ENCODE results near the gene CCRL2.
"Not testable (repeated sequence)": the region's sequence is repeated elsewhere in the genome, so short reads cannot be mapped to it uniquely, and the experiment has no call there.

CCRL2 gene

DNA sequence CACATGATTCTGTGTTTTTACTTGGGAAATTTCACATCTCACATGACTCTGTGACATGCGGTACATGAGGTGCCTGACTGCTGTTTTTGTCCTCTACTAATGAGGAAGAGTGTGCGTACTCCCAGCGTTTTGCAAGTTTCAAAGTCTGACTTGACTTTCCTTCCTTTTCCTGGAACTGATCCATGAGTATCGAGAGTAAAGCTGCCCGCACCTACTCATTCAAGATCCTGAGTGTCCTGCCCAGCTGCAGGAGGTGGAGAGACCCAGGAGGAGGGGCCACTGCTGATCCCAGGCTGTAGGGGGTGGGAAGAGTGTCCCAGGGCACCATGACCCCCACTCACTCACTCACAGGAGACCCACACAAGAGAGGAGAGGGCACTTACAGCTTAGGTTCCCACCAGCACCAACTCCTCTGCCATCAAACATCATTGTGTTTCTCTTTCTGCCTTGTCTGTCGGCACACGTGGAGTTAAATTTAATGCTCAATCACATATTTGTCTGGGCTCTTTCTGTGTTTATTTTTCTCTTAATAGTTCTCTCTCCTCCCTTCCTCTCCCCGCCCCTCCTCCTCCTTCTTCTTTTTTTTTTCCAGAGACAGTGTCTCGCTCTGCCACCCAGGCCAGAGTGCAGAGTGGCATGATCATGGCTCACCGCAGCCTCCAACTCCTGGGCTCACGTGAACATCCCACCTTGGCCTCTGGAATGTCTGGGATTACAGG is 1.6 kb upstream of the CCRL2 start:
- peak in 1 of 2 donors; percentile 56 for DNase-seq

DNA sequence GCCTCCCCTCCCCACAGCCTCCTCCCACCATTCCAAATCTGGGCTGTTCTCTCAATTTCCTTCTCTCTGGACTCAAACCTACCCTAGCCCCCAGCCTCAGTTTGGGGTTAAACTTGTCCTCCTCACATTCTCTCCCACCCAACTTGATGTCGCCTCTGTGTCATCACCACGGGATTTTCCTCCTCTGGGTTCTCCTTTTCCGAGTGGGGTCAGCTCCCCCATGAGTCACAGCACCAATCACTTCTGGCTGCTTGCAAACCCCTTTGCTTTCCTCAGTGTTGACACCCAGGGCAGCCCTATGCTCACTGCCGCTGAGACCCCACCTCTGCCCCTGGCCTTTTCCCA is 644 bp upstream of the CCRL2 start:
- peak in 1 of 2 donors; percentile 77 for DNase-seq

DNA sequence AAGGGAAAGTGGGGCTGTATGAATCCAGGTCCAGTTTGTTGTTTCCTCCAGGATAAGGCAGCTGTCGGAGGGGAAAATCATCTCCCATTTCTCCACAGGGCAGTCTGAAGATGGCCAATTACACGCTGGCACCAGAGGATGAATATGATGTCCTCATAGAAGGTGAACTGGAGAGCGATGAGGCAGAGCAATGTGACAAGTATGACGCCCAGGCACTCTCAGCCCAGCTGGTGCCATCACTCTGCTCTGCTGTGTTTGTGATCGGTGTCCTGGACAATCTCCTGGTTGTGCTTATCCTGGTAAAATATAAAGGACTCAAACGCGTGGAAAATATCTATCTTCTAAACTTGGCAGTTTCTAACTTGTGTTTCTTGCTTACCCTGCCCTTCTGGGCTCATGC is 911 bp downstream of the CCRL2 start:
- DNase-seq: no peak

DNA sequence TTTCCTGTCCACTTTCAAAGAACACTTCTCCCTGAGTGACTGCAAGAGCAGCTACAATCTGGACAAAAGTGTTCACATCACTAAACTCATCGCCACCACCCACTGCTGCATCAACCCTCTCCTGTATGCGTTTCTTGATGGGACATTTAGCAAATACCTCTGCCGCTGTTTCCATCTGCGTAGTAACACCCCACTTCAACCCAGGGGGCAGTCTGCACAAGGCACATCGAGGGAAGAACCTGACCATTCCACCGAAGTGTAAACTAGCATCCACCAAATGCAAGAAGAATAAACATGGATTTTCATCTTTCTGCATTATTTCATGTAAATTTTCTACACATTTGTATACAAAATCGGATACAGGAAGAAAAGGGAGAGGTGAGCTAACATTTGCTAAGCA is 1.8 kb downstream of the CCRL2 start:
- DNase-seq: no peak

DNA sequence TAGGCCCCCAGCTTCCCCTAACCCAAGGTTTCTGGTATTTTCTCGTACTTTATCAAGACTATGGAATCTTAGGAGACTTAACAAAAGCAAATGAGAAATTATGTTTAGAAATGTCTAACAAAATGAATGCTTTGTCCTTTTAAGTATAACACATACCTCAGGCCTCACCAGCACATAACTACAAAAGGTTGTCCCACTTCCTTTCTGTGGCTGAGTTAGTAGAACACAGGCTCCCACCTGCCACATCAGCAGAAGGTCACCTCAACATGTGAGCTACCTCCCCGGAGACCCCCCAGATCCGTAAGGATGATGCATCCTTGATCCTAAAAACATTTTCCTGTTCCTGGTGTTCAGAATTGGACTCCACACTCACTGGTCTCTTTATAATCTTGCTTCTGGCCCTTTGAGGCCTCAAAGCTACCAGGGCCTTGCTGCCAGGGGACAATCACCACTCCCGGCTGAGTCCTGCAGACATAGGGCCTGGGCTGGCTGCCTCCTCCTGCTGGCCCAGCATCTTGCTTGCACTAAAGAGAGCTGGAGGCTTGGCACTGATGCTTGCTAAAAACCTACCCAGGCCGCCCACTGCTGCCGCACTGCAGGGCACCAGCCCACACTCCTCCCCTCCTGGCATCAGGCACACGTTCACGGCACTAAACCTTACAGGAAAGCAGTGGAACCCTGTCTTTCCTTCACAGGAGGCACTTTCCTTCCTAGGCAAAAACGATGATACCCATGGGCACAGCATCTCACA is 2.9 kb downstream of the CCRL2 start:
- no peak for DNase-seq

DNA sequence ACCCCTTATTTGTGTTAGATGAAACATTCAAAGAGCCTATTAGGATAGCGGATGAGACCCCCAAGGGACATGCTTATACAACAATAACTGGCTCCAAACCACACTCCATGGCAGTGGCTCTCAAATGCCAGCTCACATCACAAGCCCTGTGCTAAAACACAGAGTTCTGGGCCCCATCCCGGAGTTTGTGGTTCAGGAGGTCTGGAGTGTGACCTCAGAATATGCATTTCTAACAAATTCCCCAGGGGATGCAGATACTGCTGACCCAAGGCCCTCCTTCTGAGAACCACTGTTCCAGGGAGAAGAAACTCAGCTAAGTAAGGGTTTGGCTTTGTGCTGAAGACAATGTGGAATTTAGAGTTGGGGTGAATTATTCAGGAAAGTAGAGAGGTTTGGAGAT is 3.6 kb downstream of the CCRL2 start:
- DNase-seq: no peak

DNA sequence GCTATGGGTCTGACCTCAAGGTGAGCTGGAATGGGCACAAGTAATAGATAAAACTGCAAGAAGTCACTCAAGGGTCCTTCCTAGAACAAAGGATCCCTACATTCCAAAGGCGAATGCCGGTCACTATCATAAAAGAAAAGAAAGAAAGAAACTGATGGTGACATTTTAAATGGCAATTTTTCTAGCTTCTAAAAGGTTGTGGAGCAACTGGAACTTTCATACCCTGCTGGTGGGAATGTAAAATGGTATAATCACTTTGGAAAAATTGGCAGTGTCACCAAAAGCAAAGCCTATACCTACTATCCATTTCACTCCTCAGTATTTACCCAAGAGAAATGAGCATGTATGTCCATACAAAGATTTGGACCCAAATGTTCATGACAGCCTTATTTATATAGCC is 4.2 kb downstream of the CCRL2 start:
- no peak for DNase-seq

DNA sequence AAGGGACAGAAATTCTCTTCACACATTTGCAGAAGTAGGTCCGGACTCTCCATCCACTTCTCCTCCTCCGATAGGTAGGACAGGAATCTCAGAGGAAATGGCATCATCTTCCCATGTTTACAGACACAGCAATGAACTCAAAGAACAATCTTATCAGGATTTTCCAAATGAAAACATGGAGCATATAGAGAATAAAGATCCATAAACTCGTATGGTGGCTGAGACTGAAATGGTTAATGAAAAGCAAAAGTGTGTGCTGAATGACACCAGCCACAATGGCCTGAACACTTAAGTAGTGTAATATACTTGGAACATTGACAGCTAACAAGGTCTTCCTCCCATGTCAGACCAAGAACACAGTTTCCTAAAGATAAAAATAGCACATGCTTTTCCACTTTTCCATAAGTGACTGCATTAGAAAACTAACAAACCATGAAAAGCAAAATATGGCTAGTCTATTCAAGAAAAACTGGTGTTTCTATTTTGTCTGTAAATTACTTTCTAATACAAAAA is 5.8 kb downstream of the CCRL2 start:
- DNase-seq: no peak

DNA sequence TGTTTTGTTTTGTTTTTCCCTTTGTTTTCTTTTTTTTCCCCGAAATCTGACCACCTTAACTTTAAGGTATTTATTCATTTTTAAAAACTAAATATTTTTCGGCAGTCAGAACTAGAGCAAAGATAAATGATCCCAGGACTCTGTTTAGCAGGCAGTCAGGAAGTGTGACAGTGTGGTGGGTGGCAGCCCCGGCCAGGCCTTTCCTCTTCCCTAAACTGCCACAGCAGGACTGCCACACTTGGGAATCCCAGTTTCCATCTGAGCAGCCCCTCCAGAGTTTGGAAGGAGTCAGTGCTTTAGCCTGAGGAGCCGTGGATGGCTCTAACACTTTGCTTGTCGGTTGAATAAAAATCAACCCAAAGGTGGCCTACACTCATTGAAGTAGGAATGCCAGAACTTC is 6.9 kb downstream of the CCRL2 start:
- no peak for DNase-seq

DNA sequence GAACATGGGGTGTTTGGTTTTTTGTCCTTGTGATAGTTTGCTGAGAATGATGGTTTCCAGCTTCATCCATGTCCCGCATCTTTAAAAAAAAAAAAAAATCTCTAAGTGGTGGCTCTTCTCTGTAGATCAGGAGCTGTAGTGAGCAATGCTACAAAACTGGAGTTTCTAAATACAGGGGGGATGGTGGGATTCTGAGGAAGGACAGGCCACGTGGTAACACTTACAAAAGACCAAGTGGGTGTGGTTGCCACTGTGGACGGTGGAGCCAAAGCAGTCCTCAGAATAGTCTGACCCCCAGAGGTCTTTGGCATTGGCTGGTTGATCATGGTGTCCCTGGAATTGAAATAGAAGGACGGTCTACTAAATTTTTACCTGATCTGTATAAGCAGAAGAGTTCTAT is 7.7 kb downstream of the CCRL2 start:
- no peak for DNase-seq

DNA sequence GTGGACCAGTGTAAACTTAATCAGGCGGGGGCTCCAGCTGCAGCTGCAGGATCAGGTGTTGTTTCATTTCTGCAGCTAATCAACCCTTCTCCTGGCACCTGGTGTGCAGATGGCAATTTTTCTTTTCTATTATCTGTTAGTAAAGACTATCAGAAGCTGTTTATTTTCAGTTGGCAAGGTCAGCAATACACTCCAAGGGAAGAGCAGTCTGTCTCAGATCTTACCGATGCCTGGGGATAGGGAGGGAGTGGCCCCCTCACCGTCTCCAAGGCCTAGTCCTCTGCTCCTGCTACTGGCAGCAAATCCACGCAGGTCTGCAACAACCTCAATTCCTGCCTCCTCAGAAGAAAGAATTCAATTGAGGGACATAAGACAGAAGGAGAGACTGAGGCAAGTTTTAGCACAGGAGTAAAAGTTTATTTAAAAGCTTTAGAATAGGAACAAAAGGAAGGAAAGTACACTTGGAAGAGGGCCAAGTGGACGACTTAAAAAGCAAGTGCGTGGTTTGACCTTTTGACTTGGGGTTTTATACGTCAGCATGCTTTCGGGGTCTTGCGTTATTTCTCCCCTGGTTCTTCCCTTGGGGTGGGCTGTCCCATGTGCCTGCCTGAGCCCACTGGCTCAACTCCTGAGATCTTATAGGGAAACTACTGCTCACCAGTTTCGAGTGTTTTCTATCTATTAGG is 9.2 kb downstream of the CCRL2 start:
- DNase-seq: no peak

DNA sequence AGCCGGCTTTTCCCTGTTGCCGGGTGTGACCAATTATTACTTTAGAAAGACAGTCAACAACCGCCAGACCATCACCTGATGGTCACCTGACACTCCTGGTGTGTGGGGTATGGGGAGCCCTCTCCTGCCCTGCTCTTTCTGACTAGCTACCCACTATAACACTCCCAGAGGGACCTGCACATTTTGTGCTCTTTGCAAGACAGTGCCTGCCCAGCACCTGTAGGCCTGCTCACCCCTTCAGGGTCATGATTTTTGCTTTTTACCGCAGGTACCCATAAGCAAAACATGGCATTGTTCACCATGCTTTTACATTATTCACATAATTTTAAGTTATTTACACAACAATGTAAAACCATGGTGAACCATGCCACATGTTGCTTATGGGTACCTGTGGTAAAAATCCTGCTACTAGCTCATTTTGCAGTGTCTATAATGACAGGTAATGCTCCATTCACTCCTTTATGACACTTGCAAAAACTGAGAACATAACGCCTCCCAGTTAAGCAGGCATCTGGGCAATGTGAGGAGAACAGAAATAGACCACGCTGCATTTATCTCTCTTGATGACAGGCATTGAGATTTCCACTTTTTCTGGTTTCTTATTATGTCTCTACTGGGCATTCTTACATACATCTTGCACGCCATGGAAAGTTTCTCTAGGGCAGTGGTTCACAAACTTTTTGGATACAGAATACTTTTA is 9.9 kb downstream of the CCRL2 start:
- no peak for DNase-seq

DNA sequence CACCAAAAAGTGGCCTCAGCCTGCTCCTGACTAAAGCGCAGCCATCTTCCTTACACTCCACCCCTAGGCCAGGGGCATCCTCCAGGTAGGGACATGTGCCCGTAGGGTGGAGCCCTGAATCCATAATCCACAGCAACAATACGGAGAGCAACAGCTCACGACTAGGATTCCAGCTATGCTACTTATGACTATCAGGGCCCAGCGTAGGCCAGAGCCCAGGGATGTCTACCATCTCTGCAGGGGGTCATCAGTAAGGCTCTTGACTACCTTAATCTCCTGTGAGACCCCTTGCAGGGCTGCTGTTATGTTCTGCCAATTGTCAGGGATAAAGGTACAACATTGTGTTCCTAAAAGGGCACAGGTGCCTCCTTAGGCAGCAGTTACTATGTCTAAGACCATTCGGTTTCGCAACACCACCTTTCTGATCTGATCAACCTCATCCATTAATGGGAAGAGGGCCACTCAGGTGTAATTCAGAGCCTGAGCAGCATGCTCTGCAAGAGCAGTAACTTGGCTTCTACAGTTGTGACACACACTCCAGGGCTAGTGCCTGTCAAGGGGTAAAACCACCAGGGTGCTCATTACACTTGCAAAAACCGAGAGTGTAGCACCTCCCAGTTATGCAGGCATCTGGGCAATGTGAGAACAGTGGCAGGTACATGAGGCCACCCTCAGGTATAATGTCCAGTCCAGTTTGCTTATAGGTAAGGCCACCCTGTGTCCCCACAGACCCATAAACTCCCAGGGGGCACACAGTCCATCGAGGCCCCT is 11.0 kb downstream of the CCRL2 start:
- no peak for DNase-seq

DNA sequence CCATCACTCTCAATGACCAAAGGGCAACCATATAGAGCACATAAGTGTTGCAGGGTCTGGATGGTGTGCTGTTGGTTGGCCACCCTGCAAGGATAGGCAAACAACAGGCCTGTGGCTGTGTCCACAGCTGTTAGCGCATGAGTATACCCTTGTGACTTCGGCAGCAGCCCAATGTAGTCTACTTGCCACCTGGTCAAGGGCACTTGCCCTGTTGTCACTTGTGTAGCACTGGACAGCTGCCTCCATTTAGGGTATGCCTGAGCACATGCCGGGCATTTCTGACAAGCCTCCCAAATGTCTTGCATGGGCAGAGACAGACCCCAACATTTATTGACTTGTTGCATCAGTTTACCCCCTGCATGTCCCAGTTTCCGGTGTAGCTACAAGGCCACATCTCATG is 12.8 kb downstream of the CCRL2 start:
- DNase-seq: no peak

DNA sequence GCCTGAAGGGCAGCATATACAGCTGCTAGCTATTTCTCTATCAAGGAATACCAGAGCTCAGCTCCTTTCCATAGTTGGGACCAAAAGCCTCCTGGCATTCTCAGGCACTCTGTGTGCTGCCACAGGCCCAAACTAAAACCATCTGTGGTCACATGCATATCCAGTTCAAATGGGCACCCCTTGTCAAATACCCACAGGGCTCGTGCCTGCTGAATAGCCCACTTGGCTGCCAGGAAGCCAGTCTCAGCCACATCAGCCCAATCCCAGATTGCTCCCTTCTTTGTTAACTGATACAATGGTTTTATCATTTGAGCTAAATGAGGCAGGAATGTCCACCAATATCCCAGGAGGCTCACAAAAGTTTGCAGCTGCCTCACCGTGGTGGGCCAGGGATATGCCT is 13.9 kb downstream of the CCRL2 start:
- no peak for DNase-seq

DNA sequence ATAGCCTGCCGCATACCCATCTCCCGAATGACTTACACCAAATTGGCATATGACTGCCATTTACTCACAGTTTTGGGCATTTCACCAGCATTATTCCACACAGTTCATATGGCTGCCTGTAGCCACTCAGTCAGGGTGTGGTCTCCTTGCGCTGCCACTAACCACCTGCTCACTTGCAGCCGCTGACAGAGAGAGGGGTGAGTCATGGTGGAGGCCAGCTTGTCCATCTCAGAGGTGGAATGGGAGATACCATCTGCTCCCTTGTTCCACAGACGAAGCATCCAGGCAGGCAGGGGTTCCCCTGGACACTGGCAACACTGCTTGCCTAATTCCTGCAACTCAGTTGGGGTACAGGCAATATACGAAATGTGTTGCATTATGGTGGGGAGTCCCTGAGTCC is 15.6 kb downstream of the CCRL2 start:
- no peak for DNase-seq

DNA sequence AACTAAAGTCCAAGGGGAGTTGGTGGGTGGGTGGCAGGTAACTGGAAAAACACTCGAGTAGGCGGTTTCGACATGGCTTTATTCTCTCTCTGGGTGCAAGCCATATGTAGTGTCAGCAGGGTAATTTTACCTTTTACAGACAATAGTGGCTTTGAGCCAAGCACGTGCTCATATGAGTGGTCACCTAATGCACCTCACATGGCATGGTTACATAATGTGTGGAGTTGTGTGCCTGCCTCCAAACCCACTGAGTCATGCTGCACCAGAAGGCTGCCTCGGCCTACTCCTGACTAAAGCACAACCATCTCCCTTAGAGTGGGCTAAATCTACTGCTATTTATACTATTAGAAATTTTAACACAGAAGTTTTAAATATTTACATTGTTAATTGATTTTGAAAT is 16.5 kb downstream of the CCRL2 start:
- no peak for DNase-seq

DNA sequence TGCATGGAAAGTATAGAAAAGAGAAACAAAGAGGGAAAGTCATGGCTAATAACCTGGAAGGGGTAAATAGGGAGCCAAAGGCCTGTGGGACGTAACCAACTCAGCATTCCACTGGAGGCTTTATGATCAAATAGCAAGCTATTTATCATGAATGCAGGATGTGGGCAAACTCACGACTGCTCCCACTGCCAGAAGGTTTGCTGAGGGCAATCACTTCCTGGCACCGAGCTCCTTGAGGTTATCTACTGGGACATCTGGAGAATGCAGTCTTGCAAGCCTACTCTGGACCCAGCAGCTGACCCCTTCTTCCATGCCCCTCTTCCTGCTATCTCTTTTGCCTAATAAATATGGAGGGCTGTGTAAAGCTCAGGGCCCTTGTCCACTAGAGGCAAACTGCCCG is 19.4 kb downstream of the CCRL2 start:
- DNase-seq: not testable (repeated sequence)

DNA sequence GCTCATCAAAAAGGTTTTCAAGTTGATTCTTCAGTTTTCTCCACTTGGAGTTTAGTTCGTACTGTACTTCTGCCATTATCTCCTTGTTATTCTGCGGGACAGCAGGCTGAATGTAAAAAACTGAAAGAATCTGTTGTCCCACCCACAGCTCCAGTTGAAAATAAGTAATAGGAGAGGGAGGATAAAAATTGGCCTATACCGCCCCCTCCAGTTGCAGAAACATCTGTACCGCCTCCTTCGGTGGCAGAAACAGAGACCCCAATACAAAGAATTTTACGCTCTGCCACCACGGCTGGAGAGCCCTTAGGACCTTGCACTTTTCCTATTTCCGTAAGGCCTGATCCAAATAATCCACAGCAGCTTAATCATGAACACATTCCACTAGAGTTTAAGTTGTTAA is 20.3 kb downstream of the CCRL2 start:
- DNase-seq: peak in 1 of 2 donors; percentile 5

DNA sequence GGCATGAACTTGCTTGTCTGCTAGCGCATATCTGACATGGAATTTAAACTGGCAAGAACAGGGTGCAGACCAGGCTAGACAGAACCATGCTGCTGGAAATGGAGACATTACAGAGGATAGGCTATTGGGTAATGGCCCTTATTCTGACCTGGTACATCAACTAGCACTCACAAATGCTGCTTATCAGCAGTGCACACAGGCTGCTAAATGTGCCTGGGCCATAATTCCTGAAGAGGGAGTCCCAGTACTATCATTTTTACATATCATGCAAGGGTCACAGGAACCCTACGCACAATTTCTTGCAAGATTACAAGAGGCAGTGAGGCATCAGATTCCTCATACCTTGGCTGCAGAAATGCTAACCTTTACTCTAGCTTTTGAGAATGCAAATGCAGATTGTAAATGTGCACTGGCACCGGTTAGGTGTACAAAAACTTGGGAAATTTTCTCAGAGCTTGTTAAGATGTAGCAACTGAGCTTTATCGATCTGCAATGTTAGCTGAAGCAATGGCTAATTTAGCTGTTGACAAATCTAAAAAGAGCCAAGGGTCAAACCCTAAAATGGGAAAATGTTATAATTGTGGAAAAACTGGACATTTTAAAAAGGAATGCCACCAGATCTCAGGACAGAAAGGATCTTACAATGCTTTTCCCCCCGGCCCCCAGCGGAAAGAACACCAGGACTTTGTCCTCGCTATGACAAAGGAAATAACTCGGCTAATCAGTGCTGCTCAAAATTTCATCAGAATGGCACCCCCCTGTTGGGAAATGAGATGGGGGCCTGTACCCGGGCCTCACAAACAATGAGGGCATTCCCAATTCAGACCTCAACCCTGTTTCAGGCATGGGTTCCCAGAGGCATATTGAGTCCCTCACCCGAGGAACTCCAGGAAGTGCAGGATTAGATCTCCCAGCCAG is 21.1 kb downstream of the CCRL2 start:
- no peak for DNase-seq

DNA sequence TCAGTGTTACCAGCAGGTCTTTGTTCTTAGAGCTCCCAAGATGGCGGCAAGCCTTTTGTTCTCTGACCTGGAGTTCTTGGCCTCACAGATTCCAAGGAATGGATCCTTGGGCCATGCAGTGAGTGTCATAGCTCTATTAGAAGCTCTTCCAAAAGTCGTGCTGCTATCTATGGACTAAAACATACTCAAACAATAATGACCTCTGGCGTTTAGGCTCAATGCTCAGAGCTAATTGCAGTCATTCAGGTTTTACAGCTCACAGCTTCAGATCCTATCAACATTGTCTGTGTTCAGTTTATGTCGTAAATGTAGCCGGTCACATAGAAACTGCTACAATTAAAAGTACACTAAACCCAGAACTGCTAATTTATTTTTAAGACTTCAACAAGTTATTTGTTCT is 22.2 kb downstream of the CCRL2 start:
- no peak for DNase-seq

Measured in CD4-positive, alpha-beta T cell treated with Interferon alpha-2 for 1 hour (primary cell).